ENCODE results near the gene HS6ST2. TPM values are rescaled to one million over a fixed set of nuclear protein-coding genes. Genes with fewer than 3 reads are reported as not detected.
"Not testable (repeated sequence)": the region's sequence is repeated elsewhere in the genome, so short reads cannot be mapped to it uniquely, and the experiment has no call there.

The HS6ST2 gene
- total and polyA plus RNA-seq, 9 of the 15 experiments (the other 6 are each of a cell fraction or from before 2014, with no cell fraction given), result not detected

- peak; percentile 85 for TF ChIP-seq DDX20 (tag; IDR thresholded peaks at IDR 0.05; ENCODE audit: low read depth)
- no peak for TF ChIP-seq LARP7 (IDR thresholded peaks at IDR 0.05)
- TF ChIP-seq, protein P1, sequence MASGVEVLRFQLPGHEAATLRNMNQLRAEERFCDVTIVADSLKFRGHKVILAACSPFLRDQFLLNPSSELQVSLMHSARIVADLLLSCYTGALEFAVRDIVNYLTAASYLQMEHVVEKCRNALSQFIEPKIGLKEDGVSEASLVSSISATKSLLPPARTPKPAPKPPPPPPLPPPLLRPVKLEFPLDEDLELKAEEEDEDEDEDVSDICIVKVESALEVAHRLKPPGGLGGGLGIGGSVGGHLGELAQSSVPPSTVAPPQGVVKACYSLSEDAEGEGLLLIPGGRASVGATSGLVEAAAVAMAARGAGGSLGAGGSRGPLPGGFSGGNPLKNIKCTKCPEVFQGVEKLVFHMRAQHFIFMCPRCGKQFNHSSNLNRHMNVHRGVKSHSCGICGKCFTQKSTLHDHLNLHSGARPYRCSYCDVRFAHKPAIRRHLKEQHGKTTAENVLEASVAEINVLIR (CRISPR knock-in tag; IDR thresholded peaks at IDR 0.05), result peak; percentile 48; the same call in 1 of the 2 replicates
- no peak for TF ChIP-seq PHF20 (IDR thresholded peaks at IDR 0.05; ENCODE audit: partially characterized antibody)
- no peak for TF ChIP-seq JUNB (CRISPR knock-in tag; conservative IDR thresholded peaks at IDR 0.05)
- TF ChIP-seq ARID1B (IDR thresholded peaks at IDR 0.05), result peak; percentile 63
These were observed 75.0 kb downstream of the HS6ST2 start (continued) for GRCh38 chrX:132883358-132883915.

- H3K27me3 ChIP-seq (ENCODE audit: control insufficient read depth in 2 of 2, insufficient read depth in 2 of 2, low read length in 2 of 2); BruUV-seq (replicated peaks); H3K79me2 ChIP-seq (ENCODE audit: control insufficient read depth, insufficient read depth, low read length); intact Hi-C loops (cut with micrococcal nuclease); POLR2A ChIA-PET; H3K9ac ChIP-seq (ENCODE audit: insufficient read depth in 1 of 2, low read depth in 2 of 2, low read length in 2 of 2); H3K4me1 ChIP-seq (replicated peaks in 1 of 2; ENCODE audit: control insufficient read depth in 2 of 2, insufficient read depth in 2 of 2, low read length in 2 of 2); DNase-seq (ENCODE audit: extremely low read depth in 1 of 4, low spot score in 3 of 4); H2AFZ ChIP-seq (ENCODE audit: low read depth, low read length); H3K27ac ChIP-seq (ENCODE audit: extremely low read depth, low read depth, low read length); H3K36me3 ChIP-seq (ENCODE audit: control insufficient read depth, insufficient read depth, low read length); H4K20me1 ChIP-seq (replicated peaks; ENCODE audit: control insufficient read depth, insufficient read depth, low read length); FAIRE-seq; H3K4me3 ChIP-seq; in situ Hi-C loops (cut with MboI); ATAC-seq; H3K9me1 ChIP-seq (ENCODE audit: control insufficient read depth, insufficient read depth, low read length); H3K4me2 ChIP-seq (ENCODE audit: insufficient read depth, low read length); H3K9me3 ChIP-seq (replicated peaks; ENCODE audit: control insufficient read depth, insufficient read depth, low read depth, low read length); CTCF ChIA-PET (ENCODE audit: low intra/inter-chr PET ratio): not testable (repeated sequence)
- no CpG with 5 or more reads among the region's 2 CpGs for WGBS (ENCODE audit: insufficient coverage, low coverage, missing lambda C conversion rate)
These were observed 77.7 kb downstream of the HS6ST2 start for GRCh38 chrX:132880753-132881152.

Measured in K562 (cell line).